Urothelium cell line (cell line): ENCODE measurements around the gene ASB5.

Source experiments
- DNase-seq: peaks from one replicate; pipeline ENCODE4 v3.0.0; 2011; ENCODE audit warnings: low spot score, mixed read lengths
- FAIRE-seq: peaks from 2 replicates; lab custom pipeline; 2011; peaks lifted over from hg19 to GRCh38; lab: Jason Lieb, UNC

ASB5 gene

GRCh38 chr4:176185051-176185450 lies 84.0 kb downstream of the ASB5 start:
- no peak for FAIRE-seq
- no peak for DNase-seq
